ENCODE data around the gene FBXO28. TPM values are rescaled to one million over a fixed set of nuclear protein-coding genes. Genes with fewer than 3 reads are reported as not detected.

The FBXO28 gene
- total and polyA plus RNA-seq, 2 experiments from 2014 or later: 17.1 to 26.6 TPM

DNA sequence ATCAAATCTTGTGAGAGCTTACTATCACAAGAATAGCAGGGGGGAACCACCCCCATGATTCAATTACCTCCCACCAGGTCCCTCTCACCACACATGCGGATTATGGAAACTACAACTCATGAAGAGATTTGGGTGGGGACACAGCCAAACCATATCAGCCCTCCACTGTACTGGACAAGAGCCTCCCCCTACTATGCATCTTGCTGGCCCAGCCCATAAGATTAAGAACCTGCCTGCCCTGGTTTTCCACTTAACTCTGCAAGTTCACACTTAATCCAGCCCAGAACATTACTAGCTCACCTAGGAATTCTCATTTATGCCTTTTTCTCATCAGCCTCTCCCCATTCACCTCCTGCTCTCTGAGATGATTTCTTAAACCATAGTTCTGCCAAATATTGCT lies 18.0 kb upstream of the FBXO28 start:
- H3K36me3 ChIP-seq (replicated peaks; ENCODE audit: insufficient read depth, low read depth): no peaks in the 10 kb centered on the region
- H3K27me3 ChIP-seq: peaks cover 3% of the 10 kb centered on the region
- no peaks in the 10 kb centered on the region for H3K9me3 ChIP-seq (ENCODE audit: low read depth)
- 95% methylated on average over 1 of the region's 1 CpG for WGBS (ENCODE audit: low lambda C conversion rate, missing lambda C conversion rate)
- H2AFZ ChIP-seq: no peak overlapping the region
- no peaks in the 10 kb centered on the region for H3K9me2 ChIP-seq (replicated peaks; ENCODE audit: insufficient read depth)
- H4K20me1 ChIP-seq (ENCODE audit: insufficient read depth, poor library complexity, severe bottlenecking): no peaks in the 10 kb centered on the region
- no peak for DNase-seq (ENCODE audit: low spot score)
- no peaks in the 10 kb centered on the region for H3K4me1 ChIP-seq (ENCODE audit: insufficient read depth)
- H3K4me2 ChIP-seq: no peak overlapping the region
- no peak overlapping the region for H3K4me3 ChIP-seq
- H3K27ac ChIP-seq: no peak overlapping the region
- no peak for TF ChIP-seq EZH2 (IDR thresholded peaks at IDR 0.05; ENCODE audit: borderline replicate concordance)
- TF ChIP-seq, protein P1, sequence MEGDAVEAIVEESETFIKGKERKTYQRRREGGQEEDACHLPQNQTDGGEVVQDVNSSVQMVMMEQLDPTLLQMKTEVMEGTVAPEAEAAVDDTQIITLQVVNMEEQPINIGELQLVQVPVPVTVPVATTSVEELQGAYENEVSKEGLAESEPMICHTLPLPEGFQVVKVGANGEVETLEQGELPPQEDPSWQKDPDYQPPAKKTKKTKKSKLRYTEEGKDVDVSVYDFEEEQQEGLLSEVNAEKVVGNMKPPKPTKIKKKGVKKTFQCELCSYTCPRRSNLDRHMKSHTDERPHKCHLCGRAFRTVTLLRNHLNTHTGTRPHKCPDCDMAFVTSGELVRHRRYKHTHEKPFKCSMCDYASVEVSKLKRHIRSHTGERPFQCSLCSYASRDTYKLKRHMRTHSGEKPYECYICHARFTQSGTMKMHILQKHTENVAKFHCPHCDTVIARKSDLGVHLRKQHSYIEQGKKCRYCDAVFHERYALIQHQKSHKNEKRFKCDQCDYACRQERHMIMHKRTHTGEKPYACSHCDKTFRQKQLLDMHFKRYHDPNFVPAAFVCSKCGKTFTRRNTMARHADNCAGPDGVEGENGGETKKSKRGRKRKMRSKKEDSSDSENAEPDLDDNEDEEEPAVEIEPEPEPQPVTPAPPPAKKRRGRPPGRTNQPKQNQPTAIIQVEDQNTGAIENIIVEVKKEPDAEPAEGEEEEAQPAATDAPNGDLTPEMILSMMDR (IDR thresholded peaks at IDR 0.05; ENCODE audit: poor library complexity): no peak
- no peak for TF ChIP-seq EZH2phosphoT487 (IDR thresholded peaks at IDR 0.05; ENCODE audit: low read depth, severe bottlenecking, unreplicated experiment)
- no peaks in the 10 kb centered on the region for H3K79me2 ChIP-seq

GRCh38 chr1:224096773-224097172 lies 17.1 kb upstream of the FBXO28 start:
- no peaks in the 10 kb centered on the region for H3K9me2 ChIP-seq (replicated peaks; ENCODE audit: insufficient read depth)
- no peak overlapping the region for H2AFZ ChIP-seq
- no peaks in the 10 kb centered on the region for H3K79me2 ChIP-seq

DNA sequence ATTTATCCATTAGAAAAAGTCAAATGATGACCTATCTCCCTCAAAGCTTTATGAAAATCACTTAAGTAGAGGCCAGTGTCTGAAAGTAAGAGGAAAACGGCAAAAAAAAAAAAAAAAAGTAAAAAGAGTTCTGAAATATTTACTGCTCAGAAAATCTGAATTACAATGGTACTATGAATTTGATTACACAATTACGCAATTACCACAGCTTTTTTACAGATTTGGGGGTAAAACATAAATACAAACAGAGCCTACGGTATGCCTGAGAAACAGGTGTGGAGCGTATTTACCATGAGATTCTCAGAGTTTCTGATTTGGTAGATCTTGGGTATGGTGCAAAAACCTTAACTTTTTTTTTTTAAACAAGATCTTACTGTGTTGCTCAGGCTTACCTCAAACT lies 15.9 kb upstream of the FBXO28 start:
- Histone ChIP-seq H3K27ac (no peak overlapping the region), H3K4me2 (no peak overlapping the region), H3K79me2 (no peaks in the 10 kb centered on the region), H3K36me3 (replicated peaks; ENCODE audit: insufficient read depth, low read depth) (no peaks in the 10 kb centered on the region), H3K9me3 (ENCODE audit: low read depth) (no peaks in the 10 kb centered on the region), H4K20me1 (ENCODE audit: insufficient read depth, poor library complexity, severe bottlenecking) (no peaks in the 10 kb centered on the region), H2AFZ (no peak overlapping the region), H3K9me2 (replicated peaks; ENCODE audit: insufficient read depth) (no peaks in the 10 kb centered on the region), H3K4me1 (ENCODE audit: insufficient read depth) (no peaks in the 10 kb centered on the region), H3K27me3 (peaks cover 3% of the 10 kb centered on the region), H3K4me3 (no peak overlapping the region)
- DNase-seq (ENCODE audit: low spot score): no peak
- no peak for TF ChIP-seq EZH2phosphoT487 (IDR thresholded peaks at IDR 0.05; ENCODE audit: low read depth, severe bottlenecking, unreplicated experiment)
- TF ChIP-seq EZH2 (IDR thresholded peaks at IDR 0.05; ENCODE audit: borderline replicate concordance): no peak
- TF ChIP-seq, protein P1 (IDR thresholded peaks at IDR 0.05; ENCODE audit: poor library complexity): no peak
- 89% methylated on average over 4 of the region's 4 CpGs for WGBS (ENCODE audit: low lambda C conversion rate, missing lambda C conversion rate)

More at GRCh38 chr1:224096773-224097172, 17.1 kb upstream of the FBXO28 start:
- Histone ChIP-seq H3K27ac (no peak overlapping the region), H4K20me1 (ENCODE audit: insufficient read depth, poor library complexity, severe bottlenecking) (no peaks in the 10 kb centered on the region), H3K4me1 (ENCODE audit: insufficient read depth) (no peaks in the 10 kb centered on the region), H3K4me2 (no peak overlapping the region), H3K4me3 (no peak overlapping the region), H3K27me3 (peaks cover 3% of the 10 kb centered on the region), H3K36me3 (replicated peaks; ENCODE audit: insufficient read depth, low read depth) (no peaks in the 10 kb centered on the region), H3K9me3 (ENCODE audit: low read depth) (no peaks in the 10 kb centered on the region)
- WGBS (ENCODE audit: low lambda C conversion rate, missing lambda C conversion rate): 100% methylated on average over 1 of the region's 1 CpG
- DNase-seq (ENCODE audit: low spot score): no peak
- TF ChIP-seq EZH2 (IDR thresholded peaks at IDR 0.05; ENCODE audit: borderline replicate concordance) (no peak), EZH2phosphoT487 (IDR thresholded peaks at IDR 0.05; ENCODE audit: low read depth, severe bottlenecking, unreplicated experiment) (no peak)
- TF ChIP-seq, protein P1 (IDR thresholded peaks at IDR 0.05; ENCODE audit: poor library complexity): no peak

Data from hepatocyte (in vitro differentiated cells).